ENCODE results near the gene CNTNAP2.

The CNTNAP2 gene

DNA sequence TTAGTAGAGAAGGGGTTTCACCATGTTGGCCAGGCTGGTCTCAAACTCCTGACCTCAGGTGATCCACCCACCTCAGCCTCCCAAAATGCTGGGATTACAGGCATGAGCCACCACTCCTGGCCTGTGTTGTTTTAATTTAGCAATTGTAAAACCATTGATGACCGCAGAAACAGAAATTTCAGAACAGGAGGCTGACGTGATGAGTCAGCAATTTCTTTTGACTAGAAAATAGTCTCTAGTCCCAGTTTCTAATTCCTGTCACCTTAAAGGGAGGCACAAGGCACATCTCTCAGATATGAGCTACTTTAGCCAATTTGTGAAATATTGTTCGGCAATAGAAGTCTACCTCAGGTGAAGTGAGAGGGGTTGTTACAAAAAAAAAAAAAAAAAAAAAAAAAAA is 2033.1 kb downstream of the CNTNAP2 start:
- no peak overlapping the region for H3K4me3 ChIP-seq
- no peak overlapping the region for H3K27ac ChIP-seq
- TF ChIP-seq, protein P1, sequence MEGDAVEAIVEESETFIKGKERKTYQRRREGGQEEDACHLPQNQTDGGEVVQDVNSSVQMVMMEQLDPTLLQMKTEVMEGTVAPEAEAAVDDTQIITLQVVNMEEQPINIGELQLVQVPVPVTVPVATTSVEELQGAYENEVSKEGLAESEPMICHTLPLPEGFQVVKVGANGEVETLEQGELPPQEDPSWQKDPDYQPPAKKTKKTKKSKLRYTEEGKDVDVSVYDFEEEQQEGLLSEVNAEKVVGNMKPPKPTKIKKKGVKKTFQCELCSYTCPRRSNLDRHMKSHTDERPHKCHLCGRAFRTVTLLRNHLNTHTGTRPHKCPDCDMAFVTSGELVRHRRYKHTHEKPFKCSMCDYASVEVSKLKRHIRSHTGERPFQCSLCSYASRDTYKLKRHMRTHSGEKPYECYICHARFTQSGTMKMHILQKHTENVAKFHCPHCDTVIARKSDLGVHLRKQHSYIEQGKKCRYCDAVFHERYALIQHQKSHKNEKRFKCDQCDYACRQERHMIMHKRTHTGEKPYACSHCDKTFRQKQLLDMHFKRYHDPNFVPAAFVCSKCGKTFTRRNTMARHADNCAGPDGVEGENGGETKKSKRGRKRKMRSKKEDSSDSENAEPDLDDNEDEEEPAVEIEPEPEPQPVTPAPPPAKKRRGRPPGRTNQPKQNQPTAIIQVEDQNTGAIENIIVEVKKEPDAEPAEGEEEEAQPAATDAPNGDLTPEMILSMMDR (IDR thresholded peaks at IDR 0.05): no peak
- DNase-seq (ENCODE audit: low spot score): no peak

DNA sequence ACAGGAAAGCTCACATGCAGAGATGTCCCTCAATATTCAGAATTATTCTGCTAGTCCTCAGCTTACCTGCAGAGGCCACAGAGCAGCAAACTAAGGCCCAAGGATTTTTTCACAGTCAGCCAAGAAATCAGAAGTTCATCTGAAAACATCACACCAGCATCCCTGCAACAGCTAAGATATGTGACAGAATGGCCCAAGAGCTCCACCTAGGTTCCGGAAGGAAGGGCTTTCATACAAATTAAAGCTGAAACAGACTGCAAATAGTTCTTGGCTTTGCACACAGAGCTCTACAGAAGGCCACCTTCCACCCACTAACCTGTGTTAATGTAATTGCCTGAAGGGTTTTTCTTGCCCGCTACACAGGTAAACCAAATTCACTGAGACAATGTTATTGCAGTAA is 2035.2 kb downstream of the CNTNAP2 start:
- Histone ChIP-seq H3K27ac (no peak overlapping the region), H3K4me3 (no peak overlapping the region)
- TF ChIP-seq, protein P1 (IDR thresholded peaks at IDR 0.05): no peak
- DNase-seq (ENCODE audit: low spot score): no peak

DNA sequence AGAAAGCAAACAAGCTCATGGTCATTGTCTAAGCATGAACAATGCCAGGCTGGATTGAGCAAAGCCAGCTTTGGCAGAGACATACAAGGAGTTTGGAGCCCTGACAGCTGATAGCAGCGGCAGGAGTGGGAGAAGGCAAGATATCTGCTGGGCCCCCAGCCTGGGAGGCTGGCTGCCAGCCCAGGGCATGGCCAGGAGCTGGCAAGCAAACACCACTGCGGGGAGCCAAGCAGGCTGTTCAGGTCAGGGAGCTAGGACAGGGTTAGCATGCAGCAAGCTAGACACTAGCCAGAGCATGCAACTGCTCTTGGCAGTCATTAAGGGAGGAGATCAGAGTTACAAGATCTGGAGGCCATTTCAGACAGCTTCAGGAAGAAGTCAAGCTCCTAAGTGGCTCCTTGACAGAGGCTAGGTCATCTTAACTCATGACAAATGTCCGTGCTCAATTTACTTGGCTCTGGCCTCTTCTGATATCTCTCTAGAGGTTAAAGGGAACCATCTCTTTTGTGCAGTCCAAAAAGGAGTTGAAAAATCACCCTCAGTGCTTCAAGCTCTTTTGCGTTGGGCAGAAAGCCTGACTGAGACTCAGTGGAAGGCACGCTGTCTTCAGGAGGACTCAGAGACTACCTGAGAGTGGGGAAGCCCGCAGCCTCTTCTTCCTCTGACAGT is 2037.1 kb downstream of the CNTNAP2 start:
- no peak overlapping the region for H3K27ac ChIP-seq
- no peak for DNase-seq (ENCODE audit: low spot score)

DNA sequence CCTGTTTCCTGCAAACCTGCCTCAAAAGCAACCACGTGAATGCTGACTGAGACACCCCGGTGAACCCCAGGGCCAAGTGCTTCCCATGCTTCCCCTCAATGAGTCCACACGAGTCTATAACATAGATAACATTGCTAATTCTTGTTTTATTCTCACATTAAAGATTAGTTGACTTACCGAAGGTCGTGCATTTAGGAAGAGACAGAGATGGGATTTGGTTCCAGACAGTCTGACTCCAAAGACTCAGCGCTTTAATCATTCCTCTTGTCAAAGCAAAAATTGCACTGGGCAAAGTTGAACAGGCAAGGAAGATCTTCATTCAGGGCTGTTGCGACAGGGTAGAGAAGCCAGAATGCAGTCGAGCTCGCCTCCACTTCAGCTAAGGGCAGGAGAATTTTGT is 2038.4 kb downstream of the CNTNAP2 start:
- TF ChIP-seq, protein P1 (IDR thresholded peaks at IDR 0.05): no peak
- DNase-seq (ENCODE audit: low spot score): no peak
- Histone ChIP-seq H3K4me3 (no peak overlapping the region), H3K27ac (no peak overlapping the region)

More for the DNA sequence above, 2037.1 kb downstream of the CNTNAP2 start:
- H3K4me3 ChIP-seq: no peak overlapping the region
- TF ChIP-seq, protein P1 (IDR thresholded peaks at IDR 0.05): no peak

DNA sequence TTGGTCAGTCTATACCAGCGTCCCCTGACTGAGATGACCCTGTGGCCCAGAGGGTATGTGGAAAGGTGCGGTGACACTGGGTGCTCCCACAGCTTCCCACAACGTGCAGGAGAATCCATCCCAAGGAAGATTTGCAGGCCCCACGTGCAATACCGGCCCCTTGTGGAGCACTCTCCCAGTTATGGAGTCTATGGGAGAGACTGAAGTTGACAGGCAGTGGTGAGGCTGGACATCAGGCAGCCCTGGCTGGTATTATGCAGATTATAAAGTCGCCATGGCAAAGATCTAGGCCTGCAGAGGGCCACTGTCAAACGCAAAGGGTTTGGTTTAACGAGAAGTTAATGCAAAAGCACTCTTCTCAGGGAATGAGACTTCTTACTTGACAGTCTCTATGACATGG is 2039.2 kb downstream of the CNTNAP2 start:
- TF ChIP-seq, protein P1 (IDR thresholded peaks at IDR 0.05): no peak
- no peak overlapping the region for H3K27ac ChIP-seq
- H3K4me3 ChIP-seq: no peak overlapping the region
- DNase-seq (ENCODE audit: low spot score): no peak

DNA sequence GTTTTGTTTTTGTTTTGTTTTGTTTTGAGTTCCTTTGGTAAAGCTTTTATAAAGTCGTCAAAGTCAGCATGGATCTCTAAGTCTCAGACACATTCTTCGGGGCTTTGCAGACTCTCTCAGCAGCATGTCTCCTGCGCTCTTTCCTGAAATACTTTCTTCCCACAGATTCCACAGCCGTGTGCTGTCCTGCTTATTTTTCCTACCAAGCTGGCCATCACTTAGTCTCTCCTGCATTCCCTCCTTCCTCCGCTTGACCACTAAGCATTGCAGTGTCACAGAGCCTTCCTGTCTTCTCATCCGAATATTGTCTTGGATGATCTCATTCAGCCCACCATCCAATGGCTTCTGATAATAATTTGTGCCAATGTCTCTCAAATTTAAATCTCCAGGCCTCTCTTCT is 2039.6 kb downstream of the CNTNAP2 start:
- Histone ChIP-seq H3K4me3 (no peak overlapping the region), H3K27ac (no peak overlapping the region)
- TF ChIP-seq, protein P1 (IDR thresholded peaks at IDR 0.05): no peak
- DNase-seq (ENCODE audit: low spot score): no peak

DNA sequence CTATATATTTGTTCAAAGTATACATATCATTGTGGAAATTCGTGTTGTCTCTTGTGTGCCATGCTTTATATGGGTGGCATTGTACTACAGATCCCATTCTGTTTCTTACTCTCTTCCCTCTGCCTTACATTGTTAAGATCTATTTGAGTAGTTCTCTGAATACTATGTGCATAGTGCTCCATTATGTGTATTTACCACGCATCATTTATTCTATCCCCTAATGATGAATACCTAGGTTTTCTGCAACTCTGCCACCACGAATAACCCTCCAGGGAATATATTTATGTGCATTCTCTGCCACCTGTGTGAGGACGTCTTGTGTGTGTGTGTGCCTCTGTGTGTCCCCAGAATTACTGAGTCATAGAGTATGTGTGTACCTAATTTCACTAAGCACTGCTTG is 2042.7 kb downstream of the CNTNAP2 start:
- DNase-seq (ENCODE audit: low spot score): no peak
- Histone ChIP-seq H3K27ac (no peak overlapping the region), H3K4me3 (no peak overlapping the region)
- TF ChIP-seq, protein P1 (IDR thresholded peaks at IDR 0.05): no peak

Measured in coronary artery (tissue), 2 donors.